LNCAP (cell line): ENCODE results near the gene LYPLAL1.

Experiments used
- TF ChIP-seq, protein P1 (sequence below): fragments of 450-650 bp; IDR thresholded peaks from 2 replicates; pipeline ENCODE4 v1.5.1; 2017; ENCODE audit warnings: mild to moderate bottlenecking

Gene LYPLAL1

DNA sequence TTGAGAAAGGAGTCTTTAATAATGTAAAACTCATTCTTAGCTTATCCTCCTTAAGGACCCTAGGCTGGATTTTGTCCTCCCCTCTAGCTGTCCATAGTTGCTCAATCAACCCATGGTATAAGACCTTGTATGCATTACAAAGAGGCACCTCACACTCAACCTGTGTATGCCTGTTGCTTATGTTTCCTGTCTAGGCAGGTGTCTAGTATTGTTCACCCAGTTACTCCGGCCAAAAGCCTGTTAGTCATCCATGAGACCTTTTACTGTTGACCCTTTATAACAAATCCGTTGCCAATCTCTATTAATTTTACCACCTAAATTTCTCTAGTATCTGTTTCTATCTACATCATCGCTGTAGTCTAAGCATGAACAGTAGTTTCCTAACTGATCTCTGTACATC lies 3.7 kb downstream of the LYPLAL1 start:
- TF ChIP-seq, protein P1, sequence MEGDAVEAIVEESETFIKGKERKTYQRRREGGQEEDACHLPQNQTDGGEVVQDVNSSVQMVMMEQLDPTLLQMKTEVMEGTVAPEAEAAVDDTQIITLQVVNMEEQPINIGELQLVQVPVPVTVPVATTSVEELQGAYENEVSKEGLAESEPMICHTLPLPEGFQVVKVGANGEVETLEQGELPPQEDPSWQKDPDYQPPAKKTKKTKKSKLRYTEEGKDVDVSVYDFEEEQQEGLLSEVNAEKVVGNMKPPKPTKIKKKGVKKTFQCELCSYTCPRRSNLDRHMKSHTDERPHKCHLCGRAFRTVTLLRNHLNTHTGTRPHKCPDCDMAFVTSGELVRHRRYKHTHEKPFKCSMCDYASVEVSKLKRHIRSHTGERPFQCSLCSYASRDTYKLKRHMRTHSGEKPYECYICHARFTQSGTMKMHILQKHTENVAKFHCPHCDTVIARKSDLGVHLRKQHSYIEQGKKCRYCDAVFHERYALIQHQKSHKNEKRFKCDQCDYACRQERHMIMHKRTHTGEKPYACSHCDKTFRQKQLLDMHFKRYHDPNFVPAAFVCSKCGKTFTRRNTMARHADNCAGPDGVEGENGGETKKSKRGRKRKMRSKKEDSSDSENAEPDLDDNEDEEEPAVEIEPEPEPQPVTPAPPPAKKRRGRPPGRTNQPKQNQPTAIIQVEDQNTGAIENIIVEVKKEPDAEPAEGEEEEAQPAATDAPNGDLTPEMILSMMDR = no peak

DNA sequence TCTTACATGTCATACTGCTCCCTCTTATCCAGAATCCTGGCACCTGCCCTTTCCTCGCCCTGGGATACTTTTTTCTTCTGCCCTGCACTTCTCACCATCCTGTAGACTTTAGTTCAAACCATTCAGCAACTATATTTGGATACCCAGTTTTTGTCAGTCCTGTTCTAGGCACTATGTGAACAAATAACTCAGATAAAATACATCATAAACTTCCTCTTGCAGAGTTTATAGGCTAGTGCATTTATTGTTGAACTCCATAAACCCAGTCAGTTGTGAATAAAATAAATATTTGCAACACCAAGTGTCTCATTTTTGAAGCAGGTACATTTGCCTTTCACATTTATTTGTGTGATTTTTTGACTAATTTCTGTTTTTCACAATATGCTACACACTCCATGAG lies 4.3 kb downstream of the LYPLAL1 start:
- TF ChIP-seq, protein P1 = no peak

DNA sequence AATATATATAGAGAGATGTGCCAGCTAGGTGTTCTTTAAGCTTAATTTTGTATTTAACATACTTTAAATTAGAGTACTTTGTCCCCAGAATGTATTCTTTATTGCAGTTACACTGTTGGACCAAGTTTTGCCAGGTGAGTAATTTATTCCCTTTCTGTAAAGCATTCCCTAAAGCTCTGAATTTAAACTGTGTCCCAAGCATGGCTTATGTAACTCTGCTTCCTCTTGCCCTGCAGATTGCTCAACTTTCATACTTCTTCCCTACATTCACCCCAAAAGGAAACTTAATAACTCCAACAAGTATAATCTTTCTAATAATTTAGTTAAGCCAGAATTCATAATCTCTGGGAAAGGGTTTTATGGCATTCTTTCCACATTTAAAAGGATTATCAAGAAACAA lies 5.6 kb downstream of the LYPLAL1 start:
- TF ChIP-seq, protein P1 = no peak

DNA sequence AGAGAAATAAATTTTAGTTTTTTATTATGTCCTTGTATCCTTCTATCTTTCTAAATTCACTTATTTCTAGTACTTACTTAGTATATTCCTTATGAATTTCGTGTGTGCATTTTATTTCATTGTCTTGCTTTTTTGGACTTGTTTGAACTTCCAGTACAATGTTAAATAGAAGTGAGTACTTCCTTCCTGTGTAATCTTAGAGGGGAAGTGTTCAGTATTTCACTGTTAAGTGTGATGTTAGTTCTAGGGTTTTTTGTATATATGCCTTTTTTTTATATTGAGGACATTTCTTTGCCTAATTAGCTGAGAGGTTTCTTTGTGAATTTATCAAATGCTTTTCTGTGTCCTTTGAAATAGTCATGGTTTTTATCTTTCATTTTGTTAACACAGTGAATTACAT lies 10.7 kb downstream of the LYPLAL1 start:
- TF ChIP-seq, protein P1 = no peak

DNA sequence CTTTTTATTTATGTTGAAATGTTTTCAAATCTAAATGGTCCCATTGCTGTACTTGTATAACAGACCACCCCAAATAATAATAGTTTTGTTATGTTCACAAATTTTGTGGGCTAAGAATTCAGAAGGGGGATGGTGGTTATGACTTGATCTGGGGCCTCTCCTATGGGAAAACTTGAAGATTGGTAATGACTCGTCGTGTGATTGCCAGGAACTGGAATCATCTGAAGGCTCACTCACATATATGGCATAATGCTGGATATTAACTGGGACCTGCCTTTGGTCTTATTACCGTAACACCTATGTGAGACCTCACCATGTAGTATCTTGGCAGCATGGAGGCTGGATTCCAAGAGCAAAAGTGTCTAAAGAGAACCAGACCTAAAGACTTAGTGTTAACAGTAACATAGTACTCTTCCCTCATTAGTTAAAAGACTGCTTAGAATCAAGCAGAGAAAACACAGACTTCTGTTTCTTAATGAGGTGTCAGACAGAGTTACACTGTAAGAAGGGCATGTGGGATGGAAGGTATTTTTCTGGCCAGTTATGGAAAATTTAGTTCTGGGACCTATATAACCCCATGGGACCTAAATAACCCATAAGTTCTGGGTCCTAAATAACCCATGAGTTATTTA lies 11.9 kb downstream of the LYPLAL1 start:
- TF ChIP-seq, protein P1 = no peak

DNA sequence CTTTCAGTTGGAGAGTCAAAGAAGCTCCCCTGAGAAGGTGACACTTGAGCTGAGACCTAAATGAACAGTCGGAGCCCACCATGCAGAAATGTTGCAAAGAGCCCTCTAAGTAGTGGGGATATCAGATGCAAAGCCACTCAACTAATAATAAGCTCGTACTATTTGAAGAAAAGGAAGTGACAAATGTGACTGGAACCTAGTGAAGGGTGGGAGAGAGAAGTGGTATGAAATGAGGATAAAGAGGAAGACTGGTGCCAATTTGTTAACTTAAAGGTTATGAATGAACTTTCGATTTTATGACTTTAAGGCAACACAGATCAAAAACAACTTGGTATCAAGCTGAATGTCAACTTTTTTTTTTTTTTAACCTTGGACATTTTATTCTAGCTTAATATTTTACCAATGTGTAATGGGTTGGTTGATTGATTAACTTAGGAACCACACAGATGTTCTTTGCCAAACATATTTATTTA lies 14.7 kb downstream of the LYPLAL1 start:
- TF ChIP-seq, protein P1 = no peak

DNA sequence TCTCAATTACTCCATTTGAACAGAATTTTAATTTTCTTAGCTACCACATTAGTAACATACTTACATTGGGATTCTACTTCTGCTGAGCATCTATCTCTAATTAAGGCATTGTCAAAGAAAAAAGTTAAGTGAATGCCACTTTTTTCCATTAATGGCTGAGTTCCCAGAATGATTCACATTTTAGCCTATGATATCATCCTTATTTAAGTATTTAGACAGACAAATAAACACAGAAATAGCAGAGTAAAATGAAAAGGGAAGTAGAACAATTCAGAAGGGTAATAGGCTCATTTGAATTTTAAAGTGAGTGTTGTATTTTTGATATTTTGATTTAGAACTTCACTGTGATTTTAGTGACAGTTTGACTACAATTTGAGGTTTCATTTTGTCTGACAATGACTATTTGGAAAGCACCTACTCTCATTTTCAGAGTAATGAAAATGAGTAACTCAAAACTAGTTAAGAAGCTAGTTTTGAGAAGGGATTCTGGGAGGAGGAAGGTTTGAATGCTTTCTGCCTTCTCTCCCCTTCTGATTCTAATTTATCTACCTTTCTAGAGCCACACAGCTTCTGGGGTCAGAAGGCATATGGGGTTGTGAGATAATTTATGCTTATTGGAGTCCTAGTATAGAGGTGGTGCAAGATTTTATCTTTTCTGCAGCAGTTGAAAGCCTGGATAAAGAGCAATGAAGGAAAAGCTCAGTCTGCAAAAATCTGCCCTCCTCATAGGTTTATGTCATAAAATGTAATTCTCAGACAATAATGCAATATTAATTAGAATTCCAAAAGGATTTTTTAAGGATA lies 15.5 kb downstream of the LYPLAL1 start:
- TF ChIP-seq, protein P1 = no peak
